HEK293 (cell line): Measurements from ENCODE around the gene PRKCZ.

ENCODE experiments used
- CTCF ChIA-PET: fragments of 350-600 bp; formaldehyde crosslinking; extraction: SDS; loops from one replicate; lab custom pipeline; 2021; ENCODE audit warnings: antibody characterized with exemption; lab: Yijun Ruan, JAX
- POLR2A ChIA-PET: fragments of 300-600 bp; formaldehyde crosslinking; extraction: SDS; loops from one replicate; lab custom pipeline; 2020; ENCODE audit warnings: antibody characterized with exemption, inconsistent platforms; lab: Yijun Ruan, JAX
- H3K27ac ChIP-seq: fragments of 200-500 bp; sonication (Bioruptor generic); 2 replicates; pipeline ENCODE4 v1.5.1; 2014; ENCODE audit warnings: low read depth, low read length, control low read depth, inconsistent platforms; ENCODE audit errors: extremely low read depth
- H3K36me3 ChIP-seq, 2 experiments: fragments of 200-500 bp in 1 of 2; sonication (Bioruptor generic) in 1 of 2; 1 replicate in 1 of 2; 2 replicates in 1 of 2; pipeline ENCODE4 v1.5.1; 2014 to 2017; ENCODE audit warnings: inconsistent platforms in 2 of 2, low read length in 2 of 2; ENCODE audit not compliant: control insufficient read depth in 2 of 2, insufficient read depth in 1 of 2
- H3K4me1 ChIP-seq: fragments of 200-500 bp; sonication (Bioruptor generic); 2 replicates; pipeline ENCODE4 v1.5.1; 2014; ENCODE audit warnings: mild to moderate bottlenecking, low read length, inconsistent platforms; ENCODE audit not compliant: control insufficient read depth, insufficient read depth
- H3K4me3 ChIP-seq: 2 replicates; pipeline ENCODE4 v1.5.1; 2011; ENCODE audit warnings: low read depth, mild to moderate bottlenecking, control low read depth, low read length, moderate library complexity
- H3K9me3 ChIP-seq: fragments of 200-500 bp; sonication (Bioruptor generic); 2 replicates; pipeline ENCODE4 v1.5.1; 2014; ENCODE audit warnings: low read depth, low read length, inconsistent platforms; ENCODE audit not compliant: control insufficient read depth, insufficient read depth
- GLI4 ChIP-seq: fragments of 450-650 bp; formaldehyde crosslinking; IDR thresholded peaks from 2 replicates; pipeline ENCODE4 v1.5.1; 2016; ENCODE audit warnings: missing biosample characterization, missing genetic modification characterization
- HOXA7 ChIP-seq: sonication (generic); formaldehyde crosslinking; IDR thresholded peaks from 2 replicates; pipeline ENCODE4 v1.8.1; 2022; ENCODE audit warnings: missing genetic modification reagents, borderline replicate concordance
- KLF17 ChIP-seq: fragments of 450-650 bp; formaldehyde crosslinking; IDR thresholded peaks from 2 replicates; pipeline ENCODE4 v1.5.1; 2016; ENCODE audit warnings: missing biosample characterization, missing genetic modification characterization
- MEIS1 ChIP-seq: sonication (generic); formaldehyde crosslinking; IDR thresholded peaks from 2 replicates; pipeline ENCODE4 v1.8.1; 2022; ENCODE audit warnings: missing genetic modification reagents, mild to moderate bottlenecking, borderline replicate concordance
- MYNN ChIP-seq: fragments of 450-650 bp; formaldehyde crosslinking; IDR thresholded peaks from 2 replicates; pipeline ENCODE4 v1.5.1; 2016; ENCODE audit warnings: missing biosample characterization, missing genetic modification characterization, borderline replicate concordance
- OSR2 ChIP-seq: fragments of 450-650 bp; formaldehyde crosslinking; IDR thresholded peaks from 2 replicates; pipeline ENCODE4 v1.5.1; 2016; ENCODE audit warnings: missing biosample characterization, missing genetic modification characterization
- SALL2 ChIP-seq: fragments of 450-650 bp; formaldehyde crosslinking; IDR thresholded peaks from 2 replicates; pipeline ENCODE4 v1.5.0; 2017; ENCODE audit warnings: missing biosample characterization, mild to moderate bottlenecking, missing genetic modification characterization, borderline replicate concordance
- ZBTB49 ChIP-seq: fragments of 450-650 bp; formaldehyde crosslinking; IDR thresholded peaks from 2 replicates; pipeline ENCODE4 v1.5.1; 2016; ENCODE audit warnings: missing biosample characterization, missing genetic modification characterization, low read depth
- ZNF112 ChIP-seq: fragments of 450-650 bp; formaldehyde crosslinking; IDR thresholded peaks from 2 replicates; pipeline ENCODE4 v1.5.0; 2017; ENCODE audit warnings: missing biosample characterization, missing genetic modification characterization
- ZNF121 ChIP-seq: fragments of 450-650 bp; formaldehyde crosslinking; IDR thresholded peaks from 2 replicates; pipeline ENCODE4 v1.5.1; 2016; ENCODE audit warnings: missing biosample characterization, missing genetic modification characterization
- ZNF146 ChIP-seq: fragments of 450-650 bp; formaldehyde crosslinking; IDR thresholded peaks from 2 replicates; pipeline ENCODE4 v1.5.1; 2016; ENCODE audit warnings: missing biosample characterization, missing genetic modification characterization
- ZNF221 ChIP-seq: fragments of 450-650 bp; formaldehyde crosslinking; IDR thresholded peaks from 2 replicates; pipeline ENCODE4 v1.5.1; 2017; ENCODE audit warnings: missing biosample characterization, missing genetic modification characterization, borderline replicate concordance
- ZNF274 ChIP-seq, 2 experiments: fragments of 200-500 bp in 1 of 2; fragments of 450-650 bp in 1 of 2; sonication (Bioruptor generic) in 1 of 2; formaldehyde crosslinking in 1 of 2; IDR thresholded peaks; 2 replicates each; pipeline versions ENCODE4 v1.5.1 to v1.6.1; 2014 to 2016; ENCODE audit warnings: borderline replicate concordance in 1 of 2, inconsistent platforms in 1 of 2, low read length in 1 of 2, missing biosample characterization in 1 of 2, missing genetic modification characterization in 1 of 2
- ZNF302 ChIP-seq: fragments of 450-650 bp; formaldehyde crosslinking; IDR thresholded peaks from 2 replicates; pipeline ENCODE4 v1.5.1; 2016; ENCODE audit warnings: missing biosample characterization, missing genetic modification characterization, low read depth
- ZNF416 ChIP-seq: fragments of 450-650 bp; formaldehyde crosslinking; IDR thresholded peaks from 2 replicates; pipeline ENCODE4 v1.5.1; 2016; ENCODE audit warnings: missing biosample characterization, missing genetic modification characterization
- ZNF423 ChIP-seq: fragments of 450-650 bp; formaldehyde crosslinking; IDR thresholded peaks from 2 replicates; pipeline ENCODE4 v1.5.1; 2016; ENCODE audit warnings: missing biosample characterization, missing genetic modification characterization
- ZNF48 ChIP-seq: fragments of 450-650 bp; formaldehyde crosslinking; IDR thresholded peaks from 2 replicates; pipeline ENCODE4 v1.5.1; 2016; ENCODE audit warnings: missing biosample characterization, missing genetic modification characterization
- ZNF645 ChIP-seq: fragments of 450-650 bp; formaldehyde crosslinking; IDR thresholded peaks from 2 replicates; pipeline ENCODE4; 2016; ENCODE audit warnings: missing biosample characterization, missing genetic modification characterization
- ZNF707 ChIP-seq: fragments of 450-650 bp; formaldehyde crosslinking; IDR thresholded peaks from 2 replicates; pipeline ENCODE4 v1.5.1; 2016; ENCODE audit warnings: missing biosample characterization, missing genetic modification characterization
- ZNF747 ChIP-seq: fragments of 450-650 bp; formaldehyde crosslinking; IDR thresholded peaks from 2 replicates; pipeline ENCODE4 v1.5.1; 2016; ENCODE audit warnings: missing biosample characterization, missing genetic modification characterization
- ZNF768 ChIP-seq: fragments of 450-650 bp; formaldehyde crosslinking; IDR thresholded peaks from 2 replicates; pipeline ENCODE4 v1.5.1; 2018; ENCODE audit warnings: missing biosample characterization, mild to moderate bottlenecking, missing genetic modification characterization
- ZNF792 ChIP-seq: fragments of 450-650 bp; formaldehyde crosslinking; IDR thresholded peaks from 2 replicates; pipeline ENCODE4 v1.5.1; 2016; ENCODE audit warnings: missing biosample characterization, missing genetic modification characterization
- TF ChIP-seq, protein P1 (sequence below): fragments of 450-650 bp; formaldehyde crosslinking; conservative IDR thresholded peaks from 2 replicates; pipeline ENCODE4 v1.5.1; 2016; ENCODE audit warnings: low read depth, missing biosample characterization, missing genetic modification characterization

PRKCZ gene

DNA sequence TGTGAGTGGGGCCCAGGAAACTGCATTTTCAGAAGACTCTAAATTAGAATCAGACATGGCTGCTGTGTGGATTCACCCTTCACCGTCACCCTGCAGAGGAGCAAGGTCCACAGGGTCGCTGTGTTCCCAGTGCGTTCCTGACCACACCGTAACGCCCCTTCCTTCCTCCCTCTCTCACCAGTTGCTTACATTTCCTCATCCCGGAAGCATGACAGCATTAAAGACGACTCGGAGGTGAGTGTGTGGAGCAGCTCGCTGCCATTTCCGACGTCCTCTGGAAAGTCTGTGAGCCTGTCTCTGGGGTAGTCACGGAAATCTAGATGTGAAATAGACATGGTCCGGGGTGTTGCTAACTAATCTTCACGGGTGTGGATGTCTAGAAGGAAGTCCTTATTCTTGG is 98.5 kb downstream of the PRKCZ start (continued):
- TF ChIP-seq ZNF768: no peak

DNA sequence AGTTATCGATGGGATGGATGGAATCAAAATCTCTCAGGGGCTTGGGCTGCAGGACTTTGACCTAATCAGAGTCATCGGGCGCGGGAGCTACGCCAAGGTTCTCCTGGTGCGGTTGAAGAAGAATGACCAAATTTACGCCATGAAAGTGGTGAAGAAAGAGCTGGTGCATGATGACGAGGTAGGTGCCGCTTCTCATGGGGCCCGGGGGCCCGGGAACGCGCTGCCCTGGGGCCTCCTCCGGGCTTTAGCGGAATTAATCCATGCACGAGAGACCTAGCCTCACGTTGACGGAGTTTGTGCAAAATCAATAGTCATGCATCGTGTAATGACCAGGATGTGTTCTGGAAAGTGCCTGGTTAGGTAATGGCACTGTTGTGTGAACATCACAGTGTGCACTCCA is 100.6 kb downstream of the PRKCZ start:
- Histone ChIP-seq H3K9me3 (no peaks in the 10 kb centered on the region), H3K36me3 (peaks cover 4 to 88% of the 10 kb centered on the region in 2 experiments; a peak in 2 of 3 replicates), H3K4me1 (no peaks in the 10 kb centered on the region), H3K4me3 (no peak overlapping the region), H3K27ac (no peak overlapping the region)
- TF ChIP-seq ZNF792: no peak
- no peak for TF ChIP-seq ZNF221 (tag by site-specific recombination)
- TF ChIP-seq ZNF146: no peak
- TF ChIP-seq ZNF747: no peak
- TF ChIP-seq ZNF707 (tag by site-specific recombination): no peak
- no peak for TF ChIP-seq KLF17 (tag by site-specific recombination)
- POLR2A ChIA-PET: no interaction called here
- CTCF ChIA-PET: interaction anchor here (0.6 to 4.8 kb wide), 3 partner anchors 11 to 143 kb away, joined by 3 to 33 read pairs (median 5); no protein-coding TSS in a partner anchor

DNA sequence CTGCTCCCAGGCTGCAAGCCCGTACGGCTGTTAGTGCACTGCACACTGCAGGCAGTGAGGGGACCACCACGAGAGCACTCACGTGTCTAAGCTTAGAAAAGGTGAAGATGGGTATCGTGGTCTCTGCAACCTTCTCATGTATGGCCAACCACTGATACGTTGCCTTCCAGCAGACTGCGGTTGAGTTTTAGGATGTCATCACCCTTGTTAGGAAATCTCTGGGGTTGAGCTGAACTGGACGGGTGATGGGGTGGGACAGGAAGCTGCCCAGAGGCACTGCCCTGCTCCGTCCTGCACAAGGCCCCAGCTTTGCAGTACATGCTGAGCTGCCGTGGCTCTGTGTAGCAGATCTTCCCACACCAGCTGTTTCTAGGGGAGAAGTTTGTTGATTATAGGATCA is 101.0 kb downstream of the PRKCZ start:
- Histone ChIP-seq H3K27ac (no peak overlapping the region), H3K4me3 (no peak overlapping the region), H3K9me3 (no peaks in the 10 kb centered on the region), H3K4me1 (no peaks in the 10 kb centered on the region), H3K36me3 (peaks cover 4 to 88% of the 10 kb centered on the region in 2 experiments; a peak in 2 of 3 replicates)
- POLR2A ChIA-PET: no interaction called here
- no peak for TF ChIP-seq ZBTB49 (tag by site-specific recombination)
- TF ChIP-seq ZNF302 (tag by site-specific recombination): no peak
- no peak for TF ChIP-seq ZNF416 (tag by site-specific recombination)
- no peak for TF ChIP-seq ZNF645 (tag by site-specific recombination)
- no peak for TF ChIP-seq SALL2 (tag by site-specific recombination)
- TF ChIP-seq OSR2 (tag by site-specific recombination): no peak
- CTCF ChIA-PET: interaction anchor here (0.6 to 4.8 kb wide), 4 partner anchors 11 to 143 kb away, joined by 3 to 33 read pairs (median 4); no protein-coding TSS in a partner anchor

DNA sequence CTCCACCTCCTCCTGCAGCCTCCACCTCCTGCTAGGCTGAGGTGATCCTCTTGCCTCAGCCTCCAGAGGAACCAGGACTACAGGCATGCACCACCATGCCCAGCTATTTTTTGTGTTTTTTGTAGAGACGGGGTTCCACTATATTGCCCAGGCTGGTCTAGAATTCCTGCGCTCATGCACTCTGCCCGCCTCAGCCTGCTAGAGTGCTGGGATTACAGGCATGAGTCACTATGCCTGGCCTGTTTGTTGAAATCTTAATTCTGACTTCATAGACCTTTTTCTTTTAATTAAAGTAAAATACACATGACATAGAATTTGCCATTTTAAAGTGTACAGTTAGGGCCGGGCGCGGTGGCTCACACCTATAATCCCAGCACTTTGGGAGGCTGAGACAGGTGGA is 101.7 kb downstream of the PRKCZ start:
- Histone ChIP-seq H3K9me3 (no peaks in the 10 kb centered on the region), H3K4me1 (no peaks in the 10 kb centered on the region), H3K27ac (no peak overlapping the region), H3K4me3 (no peak overlapping the region), H3K36me3 (peaks cover 0 to 88% of the 10 kb centered on the region in 2 experiments; a peak in 2 of 3 replicates)
- CTCF ChIA-PET: interaction anchor here (1.3 to 4.8 kb wide), 2 partner anchors 12 to 23 kb away, joined by 5 to 33 read pairs; no protein-coding TSS in a partner anchor
- POLR2A ChIA-PET: no interaction called here
- TF ChIP-seq ZNF48 (tag by site-specific recombination): no peak
- TF ChIP-seq MEIS1 (CRISPR knock-in tag): no peak
- TF ChIP-seq, protein P1, sequence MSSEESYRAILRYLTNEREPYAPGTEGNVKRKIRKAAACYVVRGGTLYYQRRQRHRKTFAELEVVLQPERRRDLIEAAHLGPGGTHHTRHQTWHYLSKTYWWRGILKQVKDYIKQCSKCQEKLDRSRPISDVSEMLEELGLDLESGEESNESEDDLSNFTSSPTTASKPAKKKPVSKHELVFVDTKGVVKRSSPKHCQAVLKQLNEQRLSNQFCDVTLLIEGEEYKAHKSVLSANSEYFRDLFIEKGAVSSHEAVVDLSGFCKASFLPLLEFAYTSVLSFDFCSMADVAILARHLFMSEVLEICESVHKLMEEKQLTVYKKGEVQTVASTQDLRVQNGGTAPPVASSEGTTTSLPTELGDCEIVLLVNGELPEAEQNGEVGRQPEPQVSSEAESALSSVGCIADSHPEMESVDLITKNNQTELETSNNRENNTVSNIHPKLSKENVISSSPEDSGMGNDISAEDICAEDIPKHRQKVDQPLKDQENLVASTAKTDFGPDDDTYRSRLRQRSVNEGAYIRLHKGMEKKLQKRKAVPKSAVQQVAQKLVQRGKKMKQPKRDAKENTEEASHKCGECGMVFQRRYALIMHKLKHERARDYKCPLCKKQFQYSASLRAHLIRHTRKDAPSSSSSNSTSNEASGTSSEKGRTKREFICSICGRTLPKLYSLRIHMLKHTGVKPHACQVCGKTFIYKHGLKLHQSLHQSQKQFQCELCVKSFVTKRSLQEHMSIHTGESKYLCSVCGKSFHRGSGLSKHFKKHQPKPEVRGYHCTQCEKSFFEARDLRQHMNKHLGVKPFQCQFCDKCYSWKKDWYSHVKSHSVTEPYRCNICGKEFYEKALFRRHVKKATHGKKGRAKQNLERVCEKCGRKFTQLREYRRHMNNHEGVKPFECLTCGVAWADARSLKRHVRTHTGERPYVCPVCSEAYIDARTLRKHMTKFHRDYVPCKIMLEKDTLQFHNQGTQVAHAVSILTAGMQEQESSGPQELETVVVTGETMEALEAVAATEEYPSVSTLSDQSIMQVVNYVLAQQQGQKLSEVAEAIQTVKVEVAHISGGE (tag by site-specific recombination): no peak
- no peak for TF ChIP-seq ZNF112 (tag by site-specific recombination)
- no peak for TF ChIP-seq ZNF121
- no peak for TF ChIP-seq MYNN
- TF ChIP-seq GLI4 (tag by site-specific recombination): no peak
- TF ChIP-seq ZNF423 (tag by site-specific recombination): no peak
- TF ChIP-seq ZNF274 (IDR thresholded peaks at IDR 0.05; ENCODE audit: low read length): no peak
- no peak for TF ChIP-seq ZNF274 (tag by site-specific recombination; IDR thresholded peaks at IDR 0.05; ENCODE audit: borderline replicate concordance)
- no peak for TF ChIP-seq ZNF747
- TF ChIP-seq HOXA7: no peak
